ENCODE measurements around the gene TMEM151B. TPM values are rescaled to one million over a fixed set of nuclear protein-coding genes. Genes with fewer than 3 reads are reported as not detected.
"Not testable (repeated sequence)": the region's sequence is repeated elsewhere in the genome, so short reads cannot be mapped to it uniquely, and the experiment has no call there.

The TMEM151B gene
- total and polyA plus RNA-seq, 11 donors, result 0.21 to 5.3 (median 0.45) TPM; not detected in 4

DNA sequence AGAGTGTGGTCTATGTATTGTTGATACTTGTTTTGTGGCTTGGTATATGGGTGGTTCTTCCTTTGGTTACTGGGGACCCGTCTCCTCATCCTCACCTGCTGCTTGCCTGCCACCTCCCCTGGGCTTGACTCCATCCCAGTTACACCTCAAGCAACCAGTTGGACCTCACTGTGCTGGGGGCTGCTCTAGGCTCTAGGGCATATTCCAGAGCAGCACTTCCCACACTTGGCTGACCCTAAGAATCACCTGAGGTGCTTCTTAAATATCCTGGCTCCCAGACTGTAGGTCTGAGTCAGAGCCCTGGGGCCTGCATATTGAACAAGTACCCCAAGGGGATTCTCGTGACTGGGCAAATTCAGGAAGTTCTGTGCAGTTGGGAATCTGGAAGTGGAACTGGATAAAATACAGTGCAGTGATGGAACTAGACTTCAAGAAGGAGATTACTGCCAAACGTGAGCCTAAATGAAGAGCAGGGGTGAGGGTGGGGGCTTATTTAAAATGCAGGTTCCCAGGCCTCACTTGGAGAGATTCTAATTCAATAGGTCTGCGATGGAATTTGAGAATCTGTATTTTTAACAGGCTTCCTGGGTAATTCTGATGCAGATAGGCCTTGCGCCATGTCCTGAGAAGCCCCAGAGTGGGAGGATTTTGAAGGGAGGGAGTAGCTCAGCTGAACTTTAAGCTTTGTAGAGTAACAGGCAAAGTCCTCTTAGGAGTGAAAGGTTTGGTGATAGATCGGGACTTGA is 79.8 kb downstream of the TMEM151B start:
- H3K36me3 ChIP-seq, result no peaks in the 10 kb centered on the region
- H3K9me3 ChIP-seq, result no peaks in the 10 kb centered on the region
- H3K4me1 ChIP-seq, result no peaks in the 10 kb centered on the region
- no peak overlapping the region for H3K4me3 ChIP-seq
- no peak for DNase-seq
- no peak for TF ChIP-seq POLR2A (IDR thresholded peaks at IDR 0.05)
- TF ChIP-seq, protein P1, sequence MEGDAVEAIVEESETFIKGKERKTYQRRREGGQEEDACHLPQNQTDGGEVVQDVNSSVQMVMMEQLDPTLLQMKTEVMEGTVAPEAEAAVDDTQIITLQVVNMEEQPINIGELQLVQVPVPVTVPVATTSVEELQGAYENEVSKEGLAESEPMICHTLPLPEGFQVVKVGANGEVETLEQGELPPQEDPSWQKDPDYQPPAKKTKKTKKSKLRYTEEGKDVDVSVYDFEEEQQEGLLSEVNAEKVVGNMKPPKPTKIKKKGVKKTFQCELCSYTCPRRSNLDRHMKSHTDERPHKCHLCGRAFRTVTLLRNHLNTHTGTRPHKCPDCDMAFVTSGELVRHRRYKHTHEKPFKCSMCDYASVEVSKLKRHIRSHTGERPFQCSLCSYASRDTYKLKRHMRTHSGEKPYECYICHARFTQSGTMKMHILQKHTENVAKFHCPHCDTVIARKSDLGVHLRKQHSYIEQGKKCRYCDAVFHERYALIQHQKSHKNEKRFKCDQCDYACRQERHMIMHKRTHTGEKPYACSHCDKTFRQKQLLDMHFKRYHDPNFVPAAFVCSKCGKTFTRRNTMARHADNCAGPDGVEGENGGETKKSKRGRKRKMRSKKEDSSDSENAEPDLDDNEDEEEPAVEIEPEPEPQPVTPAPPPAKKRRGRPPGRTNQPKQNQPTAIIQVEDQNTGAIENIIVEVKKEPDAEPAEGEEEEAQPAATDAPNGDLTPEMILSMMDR (IDR thresholded peaks at IDR 0.05), result no peak
- H3K27me3 ChIP-seq, result peaks cover 0 to 10% (median 0%) of the 10 kb centered on the region in 9 donors
- no peak overlapping the region for H3K27ac ChIP-seq
- intact Hi-C loops (cut with DNase I), result no loop called here
- WGBS, 4 donors, result 65 to 74% (median 71%) methylated on average over 6 of the region's 6 CpGs
- ATAC-seq, result no peak

DNA sequence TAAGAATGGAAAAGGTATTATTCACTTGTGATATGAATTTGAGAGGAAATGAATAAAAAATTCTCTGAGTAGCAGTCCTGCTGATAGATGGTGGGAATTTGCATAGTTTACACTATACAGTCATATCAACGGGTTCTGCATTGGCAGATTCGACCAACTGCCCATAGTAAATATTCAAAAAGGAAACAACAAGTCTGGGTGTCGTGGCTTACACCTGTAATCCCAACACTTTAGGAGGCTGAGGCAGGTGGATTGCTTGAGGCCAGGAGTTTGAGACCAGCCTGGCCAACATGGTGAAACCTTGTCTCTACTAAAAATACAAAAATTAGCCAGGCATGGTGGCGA is 80.4 kb downstream of the TMEM151B start:
- H3K27me3 ChIP-seq; H3K4me3 ChIP-seq; intact Hi-C loops (cut with DNase I); H3K27ac ChIP-seq; ATAC-seq; H3K9me3 ChIP-seq; H3K4me1 ChIP-seq; H3K36me3 ChIP-seq; DNase-seq: not testable (repeated sequence)
- WGBS, 4 donors, result 70 to 83% (median 78%) methylated on average over 4 of the region's 4 CpGs

DNA sequence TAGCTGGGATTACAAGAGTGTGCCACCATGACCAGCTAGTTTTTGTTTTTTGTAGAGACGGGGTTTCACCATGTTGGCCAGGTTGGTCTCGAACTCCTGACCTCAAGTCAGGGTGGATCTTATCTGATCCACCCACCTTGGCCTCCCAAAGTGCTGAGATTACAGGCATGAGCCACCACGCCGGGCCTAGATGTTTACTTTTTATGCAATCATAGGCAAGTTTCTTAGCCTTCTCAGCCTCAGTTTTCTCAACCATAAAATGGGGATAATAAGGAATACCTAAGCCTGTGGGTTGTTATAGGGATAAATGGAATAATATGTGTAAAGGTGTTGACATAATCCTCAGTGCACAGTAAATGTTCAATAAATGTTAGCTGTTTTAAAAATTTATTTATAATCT is 82.0 kb downstream of the TMEM151B start:
- Histone ChIP-seq H3K27ac (no peak overlapping the region), H3K27me3 (no peaks in the 10 kb centered on the region), H3K9me3 (peaks cover 0 to 6% (median 0%) of the 10 kb centered on the region in 12 donors), H3K4me1 (no peaks in the 10 kb centered on the region), H3K4me3 (no peak overlapping the region), H3K36me3 (no peaks in the 10 kb centered on the region)
- DNase-seq (no peak), ATAC-seq (no peak)
- 86 to 90% (median 89%) methylated on average over 4 of the region's 4 CpGs for WGBS, 4 donors
- TF ChIP-seq POLR2A (IDR thresholded peaks at IDR 0.05), result no peak
- TF ChIP-seq, protein P1 (IDR thresholded peaks at IDR 0.05), result no peak
- intact Hi-C loops (cut with DNase I), result no loop called here

DNA sequence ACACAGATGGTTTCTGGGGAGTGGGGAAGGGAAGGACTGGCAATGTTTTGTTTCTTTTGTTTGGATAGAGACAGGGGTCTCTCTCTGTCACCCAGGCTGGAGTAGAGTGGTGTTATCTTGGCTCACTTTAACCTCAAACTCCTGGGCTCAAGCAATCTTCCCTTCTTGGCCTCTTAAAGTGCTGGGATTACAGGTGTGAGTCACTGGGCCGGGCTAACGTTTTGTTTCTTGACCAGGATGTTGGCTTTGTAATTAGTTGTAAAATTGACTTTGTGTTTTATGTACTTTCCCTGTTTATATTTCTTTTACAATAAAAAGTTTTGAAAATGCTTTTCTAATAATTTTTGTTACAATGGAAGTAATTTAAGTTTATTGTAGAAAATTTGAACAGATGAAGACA is 83.1 kb downstream of the TMEM151B start:
- no peaks in the 10 kb centered on the region for H3K36me3 ChIP-seq
- 64 to 79% (median 76%) methylated on average over 2 of the region's 2 CpGs for WGBS, 4 donors
- ATAC-seq, result no peak
- H3K27me3 ChIP-seq, result no peaks in the 10 kb centered on the region
- no peak overlapping the region for H3K27ac ChIP-seq
- TF ChIP-seq, protein P1 (IDR thresholded peaks at IDR 0.05), result no peak
- TF ChIP-seq POLR2A (IDR thresholded peaks at IDR 0.05), result no peak
- H3K4me3 ChIP-seq, result no peak overlapping the region
- peaks cover 0 to 6% (median 0%) of the 10 kb centered on the region in 12 donors for H3K9me3 ChIP-seq
- intact Hi-C loops (cut with DNase I), result no loop called here
- DNase-seq, result no peak
- no peaks in the 10 kb centered on the region for H3K4me1 ChIP-seq

DNA sequence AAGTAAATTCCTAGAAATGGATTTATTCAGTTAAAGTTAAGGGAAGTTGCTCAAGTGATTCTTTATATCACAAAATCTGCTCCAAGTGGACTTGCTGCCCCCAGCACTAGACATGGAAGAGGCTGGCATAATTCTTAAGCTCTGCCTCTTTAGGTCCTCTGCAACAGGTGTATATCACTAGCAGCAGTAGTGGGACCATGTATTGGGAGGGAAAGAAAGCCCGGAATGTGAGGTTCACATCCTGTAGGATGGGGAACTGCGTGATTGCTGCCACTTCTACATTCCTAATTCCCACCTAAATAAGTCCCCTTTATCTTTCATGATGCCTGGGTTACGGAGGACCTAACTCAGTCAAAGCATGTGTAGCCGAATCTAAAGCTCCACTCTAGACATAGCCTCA is 85.4 kb downstream of the TMEM151B start:
- ATAC-seq (no peak), DNase-seq (no peak)
- Histone ChIP-seq H3K27ac (no peak overlapping the region), H3K27me3 (peaks cover 0 to 2% (median 0%) of the 10 kb centered on the region in 9 donors), H3K4me3 (no peak overlapping the region), H3K4me1 (no peaks in the 10 kb centered on the region), H3K36me3 (no peaks in the 10 kb centered on the region), H3K9me3 (peaks cover 0 to 6% (median 0%) of the 10 kb centered on the region in 12 donors)
- TF ChIP-seq, protein P1 (IDR thresholded peaks at IDR 0.05), result no peak
- TF ChIP-seq POLR2A (IDR thresholded peaks at IDR 0.05), result no peak
- intact Hi-C loops (cut with DNase I), result no loop called here
- WGBS, 4 donors, result 67 to 86% (median 73%) methylated on average over 4 of the region's 4 CpGs
